T47D (cell line): Measurements from ENCODE around the gene NGB.
A peak's percentile ranks its signal among the peaks of the same experiment; 100 is the strongest.

Experiments
- DNase-seq, 2 experiments: peaks; one replicate each; pipeline versions ENCODE4 v3.0.0 to v3.0.0-alpha.2; 2011 to 2012; ENCODE audit warnings: low read depth in 1 of 2, low spot score in 1 of 2
- JUND ChIP-seq: IDR thresholded peaks from 2 replicates; pipeline ENCODE4 v1.6.1; 2012; ENCODE audit warnings: low read depth
- in situ Hi-C: cut with HindIII; loops from 2 replicates; pipeline ENCODE4 v1.10.0; 2016; ENCODE audit warnings: low sequenced_read_pairs, low pct_unique_long_range_greater_than_20kb

NGB gene

GRCh38 chr14:77309131-77309530 is 38.1 kb upstream of the NGB start:
- no peak for TF ChIP-seq JUND
- in situ Hi-C loops: no loop called here
- DNase-seq: no peak

DNA sequence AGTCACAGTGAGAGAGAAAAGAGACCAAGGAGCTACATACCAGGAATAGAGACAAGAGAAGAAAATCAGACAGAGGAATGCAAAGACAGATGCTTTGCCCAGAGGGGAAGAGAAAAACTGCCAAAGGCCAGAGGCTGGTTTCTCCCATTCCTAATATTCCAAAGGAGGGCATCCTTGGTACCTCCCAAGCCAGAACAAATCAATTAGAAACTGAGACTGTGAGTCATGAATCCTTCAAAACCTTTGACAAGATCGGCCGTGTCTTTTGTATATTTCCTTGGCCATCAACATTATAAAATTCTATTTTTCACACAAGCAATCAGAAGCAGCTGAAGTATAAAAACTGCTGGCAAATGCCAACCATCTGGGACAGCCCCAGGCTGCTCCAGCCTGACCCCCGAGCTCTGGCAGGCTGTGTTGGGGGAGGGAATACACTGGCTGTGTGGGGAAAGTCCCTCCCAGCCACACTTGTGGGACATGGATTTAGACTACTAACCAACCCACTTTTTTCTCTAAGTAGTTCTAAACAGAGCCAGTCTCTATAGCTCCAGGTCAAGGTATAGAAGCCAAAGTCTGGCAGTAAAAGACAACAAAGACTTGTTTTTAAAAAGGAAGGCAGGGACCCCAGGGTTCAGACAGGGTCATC is 36.0 kb upstream of the NGB start:
- no peak for DNase-seq
- in situ Hi-C loops: no loop called here
- TF ChIP-seq JUND: no peak

- DNase-seq: no peak
- in situ Hi-C loops: no loop called here
- no peak for TF ChIP-seq JUND
These were observed 35.4 kb upstream of the NGB start for GRCh38 chr14:77306416-77306815.

GRCh38 chr14:77305696-77306095 is 34.7 kb upstream of the NGB start:
- no peak for TF ChIP-seq JUND
- in situ Hi-C loops: no loop called here

DNA sequence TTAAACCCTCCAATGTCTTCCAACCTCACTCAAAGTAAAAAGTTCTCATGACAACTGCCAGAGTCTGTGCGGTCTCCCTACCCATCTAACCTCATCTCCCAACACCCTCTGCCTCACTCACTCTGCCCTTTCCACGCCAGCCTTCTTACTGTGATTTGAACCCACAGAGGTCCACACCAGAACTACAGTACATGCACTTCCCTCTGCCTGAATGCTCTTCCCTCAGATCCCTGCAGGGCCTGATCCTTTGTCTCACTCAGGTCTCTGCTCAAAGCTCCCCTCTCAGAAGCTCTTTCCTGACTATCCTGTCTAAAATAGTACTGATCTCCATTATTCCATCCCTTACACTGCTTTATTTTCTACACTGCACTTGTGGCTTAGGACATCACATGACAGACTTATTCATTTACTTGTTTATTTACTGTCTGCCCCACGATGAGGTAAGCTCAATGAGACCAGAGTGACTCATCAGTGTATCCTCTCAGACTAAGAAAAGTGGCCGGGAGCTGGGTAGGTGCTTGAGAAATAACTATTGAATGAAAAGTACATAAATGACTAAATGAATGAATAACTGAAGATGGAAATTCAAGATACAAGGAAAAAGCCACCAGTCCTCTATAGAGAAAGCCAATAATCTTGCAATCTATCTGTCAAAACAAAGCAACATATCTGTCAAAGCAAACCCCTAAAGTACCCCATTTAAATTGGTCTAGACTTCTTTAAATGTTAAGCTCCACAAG is 32.6 kb upstream of the NGB start:
- in situ Hi-C loops: no loop called here
- peak; percentile 62 to 85 for DNase-seq
- peak; percentile 84 for TF ChIP-seq JUND

More at GRCh38 chr14:77305696-77306095, 34.7 kb upstream of the NGB start:
- no peak for DNase-seq

DNA sequence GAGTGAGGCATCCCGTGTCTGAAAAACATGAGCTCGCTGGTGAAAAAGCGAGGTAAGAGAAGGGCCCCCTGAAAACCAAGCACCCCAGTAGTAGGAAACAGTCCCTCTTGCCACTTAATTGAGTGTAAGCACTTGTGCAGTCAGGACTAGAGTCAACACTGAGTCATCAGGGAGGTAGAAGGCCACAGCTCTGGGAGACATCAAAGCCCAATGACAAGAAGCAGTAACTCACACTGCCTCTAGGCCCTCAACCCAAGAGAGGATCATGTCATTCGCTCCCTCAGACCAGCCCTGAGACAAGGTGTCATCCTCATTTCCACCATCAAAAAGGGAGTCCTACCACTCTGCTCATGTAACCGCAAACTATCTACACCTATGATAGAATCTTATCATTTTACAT is 31.9 kb upstream of the NGB start:
- in situ Hi-C loops: no loop called here
- no peak for TF ChIP-seq JUND
- peak in 1 of 2 experiments; percentile 43 for DNase-seq

- in situ Hi-C loops: no loop called here
- DNase-seq: peak; percentile 70 to 89
These were observed 30.1 kb upstream of the NGB start for GRCh38 chr14:77301103-77301502.

GRCh38 chr14:77299771-77300170 is 28.8 kb upstream of the NGB start:
- in situ Hi-C loops: no loop called here
- TF ChIP-seq JUND: no peak
- no peak for DNase-seq

More at GRCh38 chr14:77301103-77301502, 30.1 kb upstream of the NGB start:
- TF ChIP-seq JUND: no peak

GRCh38 chr14:77296906-77297305 is 25.9 kb upstream of the NGB start:
- no peak for TF ChIP-seq JUND
- in situ Hi-C loops: no loop called here
- no peak for DNase-seq

GRCh38 chr14:77296155-77296554 is 25.1 kb upstream of the NGB start:
- TF ChIP-seq JUND: no peak
- in situ Hi-C loops: no loop called here
- DNase-seq: no peak

GRCh38 chr14:77290705-77291104 is 19.7 kb upstream of the NGB start:
- DNase-seq: no peak
- in situ Hi-C loops: no loop called here
- TF ChIP-seq JUND: no peak

- no peak for TF ChIP-seq JUND
- in situ Hi-C loops: no loop called here
- DNase-seq: no peak
These were observed 15.6 kb upstream of the NGB start for GRCh38 chr14:77286576-77286975.

DNA sequence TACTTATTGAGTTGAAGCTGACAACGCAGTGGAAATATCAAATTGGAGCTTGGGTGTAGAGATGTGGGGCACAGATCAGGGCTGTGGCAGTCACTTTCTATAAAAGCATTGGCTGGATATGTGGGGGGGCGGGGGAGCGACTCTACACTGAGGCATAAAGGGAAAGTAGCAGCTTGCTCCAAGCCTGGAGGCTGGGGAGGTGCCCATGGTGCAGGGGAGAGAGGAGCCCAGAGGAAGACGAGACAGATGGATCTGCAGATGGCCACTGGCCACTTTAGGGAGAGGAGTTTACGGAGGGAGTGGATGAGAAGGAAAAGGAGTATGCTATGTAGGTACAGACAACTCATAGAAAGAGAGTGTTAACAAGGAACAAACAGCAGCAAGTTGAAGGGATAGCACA is 13.5 kb upstream of the NGB start:
- in situ Hi-C loops: no loop called here
- DNase-seq: no peak
- no peak for TF ChIP-seq JUND
